ENCODE data around the gene PIWIL1. TPM values are rescaled to one million over a fixed set of nuclear protein-coding genes. Genes with fewer than 3 reads are reported as not detected.

Gene PIWIL1
- total RNA-seq, 1 experiment from 2014 or later = not detected

GRCh38 chr12:130374083-130374482 is 36.4 kb downstream of the PIWIL1 start:
- intact Hi-C loops (cut with micrococcal nuclease) = no loop called here
- Histone ChIP-seq H3K9me3 (ENCODE audit: control insufficient read depth in 1 of 2, insufficient read depth in 1 of 2, low read depth in 1 of 2, low read length in 2 of 2) (no peaks in the 10 kb centered on the region), H2AFZ (ENCODE audit: low read depth, low read length, poor library complexity, severe bottlenecking) (no peak overlapping the region), H3K27me3 (ENCODE audit: insufficient read depth, low read length) (no peaks in the 10 kb centered on the region), H3K36me3 (ENCODE audit: control insufficient read depth in 1 of 2, insufficient read depth in 2 of 2, low read length in 2 of 2) (no peaks in the 10 kb centered on the region), H3K4me1 (ENCODE audit: control insufficient read depth in 1 of 2, insufficient read depth in 2 of 2, low read length in 2 of 2) (no peaks in the 10 kb centered on the region), H3K4me3 (replicated peaks in 1 of 2; ENCODE audit: low read depth in 1 of 2, low read length in 2 of 2) (no peak overlapping the region), H3K9ac (ENCODE audit: low read length) (no peak overlapping the region), H3K27ac (ENCODE audit: low read depth, low read length) (no peak overlapping the region), H3K9me2 (ENCODE audit: insufficient read depth) (no peaks in the 10 kb centered on the region), H4K20me1 (ENCODE audit: insufficient read depth) (no peaks in the 10 kb centered on the region), H3K4me2 (ENCODE audit: low read length) (no peak overlapping the region), H3K79me2 (ENCODE audit: insufficient read depth, low read length) (no peaks in the 10 kb centered on the region)
- DNase-seq (ENCODE audit: low read depth, low spot score) = no peak
- ChIA-PET CTCF (no interaction called here), RAD21 (ENCODE audit: low non-redundant PET in 1 of 2, low total read pairs in 2 of 2, uncharacterized antibody in 2 of 2, unreplicated experiment in 2 of 2) (no interaction called here), POLR2A (no interaction called here)
- ATAC-seq = no peak
- BruUV-seq (replicated peaks) = no TSS peak
- no peak for TF ChIP-seq ATF3 (IDR thresholded peaks at IDR 0.05)
- no peak for TF ChIP-seq EZH2phosphoT487 (IDR thresholded peaks at IDR 0.05; ENCODE audit: borderline replicate concordance)
- TF ChIP-seq SRF (IDR thresholded peaks at IDR 0.05; ENCODE audit: low read depth) = no peak
- no peak for TF ChIP-seq ELF1 (IDR thresholded peaks at IDR 0.05; ENCODE audit: borderline replicate concordance, low read depth)
- TF ChIP-seq POLR2A (IDR thresholded peaks at IDR 0.05; ENCODE audit: borderline replicate concordance, extremely low read depth, insufficient read depth, insufficient read length) = no peak
- TF ChIP-seq EZH2 (IDR thresholded peaks at IDR 0.05) = no peak
- TF ChIP-seq POLR2AphosphoS5 (IDR thresholded peaks at IDR 0.05; ENCODE audit: low read depth, low read length) = no peak
- no peak for TF ChIP-seq CEBPB (IDR thresholded peaks at IDR 0.05; ENCODE audit: low read depth)
- no peak for TF ChIP-seq SP1 (IDR thresholded peaks at IDR 0.05; ENCODE audit: low read depth)
- TF ChIP-seq ZNF274 (IDR thresholded peaks at IDR 0.05; ENCODE audit: low read depth, low read length) = no peak
- TF ChIP-seq FOSL1 (IDR thresholded peaks at IDR 0.05; ENCODE audit: low read depth) = no peak
- TF ChIP-seq ZFX (IDR thresholded peaks at IDR 0.05) = no peak
